HG03571 (cell line): Measurements from ENCODE around the gene ALOX12B.
"Not testable (repeated sequence)": the region's sequence is repeated elsewhere in the genome, so short reads cannot be mapped to it uniquely, and the experiment has no call there.

Source experiments
- ATAC-seq: cut with Tn5 transposase; IDR thresholded peaks from one replicate; pipeline ENCODE4 v1.9.1; 2021; ENCODE audit not compliant: unreplicated experiment

Gene ALOX12B

GRCh38 chr17:8046929-8047768 lies 40.4 kb downstream of the ALOX12B start:
- ATAC-seq, result no peak

DNA sequence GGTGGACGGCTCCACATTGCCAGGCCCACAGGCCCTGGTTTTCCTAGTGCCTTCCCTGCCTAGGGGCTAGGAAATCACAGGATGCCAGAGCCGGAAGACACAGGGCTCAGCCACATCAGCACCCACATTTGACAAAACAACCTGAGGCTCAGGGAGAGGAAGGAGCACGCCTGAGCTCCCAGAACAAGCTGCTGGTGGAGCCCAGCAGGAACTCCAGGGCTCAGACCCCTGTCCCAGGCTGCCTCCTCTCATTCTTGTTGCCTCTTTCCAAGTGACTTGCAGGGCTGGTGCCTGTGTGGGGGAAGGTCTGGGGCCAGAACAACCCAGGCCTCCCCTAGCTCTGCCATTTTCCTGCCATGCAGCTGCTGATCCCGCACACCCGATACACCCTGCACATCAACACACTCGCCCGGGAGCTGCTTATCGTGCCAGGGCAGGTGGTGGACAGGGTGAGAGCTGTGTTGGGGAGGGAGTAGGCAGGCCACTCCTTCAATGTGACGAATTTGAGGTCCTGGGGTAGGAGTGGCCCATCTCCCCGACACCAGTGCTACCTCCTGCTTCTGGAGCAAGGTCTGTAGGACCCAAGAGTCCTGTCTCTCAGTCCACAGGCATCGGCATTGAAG lies 41.1 kb downstream of the ALOX12B start:
- no peak for ATAC-seq

GRCh38 chr17:8044819-8045810 lies 42.4 kb downstream of the ALOX12B start:
- no peak for ATAC-seq

- ATAC-seq, result no peak
These were observed 45.5 kb downstream of the ALOX12B start for GRCh38 chr17:8041979-8042378.

DNA sequence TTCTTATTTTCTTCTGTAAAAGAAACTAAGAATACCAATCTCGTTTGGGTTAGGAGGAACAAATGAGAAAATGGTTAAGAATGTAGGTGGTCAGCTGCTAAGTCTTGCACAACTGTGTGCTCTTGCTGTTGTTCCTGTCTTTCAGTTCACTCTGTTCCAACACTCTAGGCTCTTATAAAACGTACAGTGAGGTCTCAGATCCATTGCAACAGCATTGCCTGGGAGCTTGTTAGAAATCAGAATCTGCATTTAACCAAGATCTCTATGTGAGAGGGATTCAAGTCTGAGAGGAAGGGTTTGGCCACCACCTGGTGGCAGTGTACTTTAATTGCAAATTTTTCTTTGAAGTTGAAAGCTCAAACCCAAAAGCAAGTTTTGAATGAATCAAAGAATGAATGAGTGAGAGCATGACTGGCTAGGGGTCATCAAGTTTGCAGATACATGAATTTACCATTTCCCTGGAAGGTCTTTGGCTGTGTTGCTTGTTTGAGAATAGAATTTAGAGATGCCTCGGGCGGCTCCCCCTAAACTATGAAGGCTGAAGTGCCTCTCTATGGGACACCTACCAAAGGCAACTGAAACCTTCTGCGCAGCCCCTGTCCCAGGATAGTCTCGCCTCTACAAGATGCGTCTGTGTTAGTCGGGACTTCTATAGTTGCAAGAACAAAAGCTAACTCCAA lies 46.1 kb downstream of the ALOX12B start:
- ATAC-seq, result no peak

GRCh38 chr17:8039611-8040168 lies 47.8 kb downstream of the ALOX12B start:
- no peak for ATAC-seq

DNA sequence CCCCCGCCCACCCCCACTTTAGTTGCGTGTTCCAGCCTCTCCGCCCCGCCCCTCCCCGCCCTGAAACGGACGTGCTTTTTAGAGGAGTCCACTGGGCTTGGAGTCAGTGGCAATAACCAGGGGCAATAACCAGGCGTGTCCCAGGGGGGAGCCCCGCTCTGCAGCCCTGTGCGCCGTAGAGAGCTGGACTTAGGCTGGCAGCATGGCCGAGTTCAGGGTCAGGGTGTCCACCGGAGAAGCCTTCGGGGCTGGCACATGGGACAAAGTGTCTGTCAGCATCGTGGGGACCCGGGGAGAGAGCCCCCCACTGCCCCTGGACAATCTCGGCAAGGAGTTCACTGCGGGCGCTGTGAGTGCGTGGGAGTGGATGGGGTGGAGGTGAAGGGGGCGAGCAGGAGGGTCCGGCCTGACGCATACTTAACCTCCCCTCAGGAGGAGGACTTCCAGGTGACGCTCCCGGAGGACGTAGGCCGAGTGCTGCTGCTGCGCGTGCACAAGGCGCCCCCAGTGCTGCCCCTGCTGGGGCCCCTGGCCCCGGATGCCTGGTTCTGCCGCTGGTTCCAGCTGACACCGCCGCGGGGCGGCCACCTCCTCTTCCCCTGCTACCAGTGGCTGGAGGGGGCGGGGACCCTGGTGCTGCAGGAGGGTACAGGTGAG lies 48.4 kb downstream of the ALOX12B start, which contains the start of gene ALOX15B:
TSS of gene ALOX15B (plus strand) at position 106 of the 657 bp plus-strand sequence. CDS start at position 203, 97 bp downstream.
- no peak for ATAC-seq

DNA sequence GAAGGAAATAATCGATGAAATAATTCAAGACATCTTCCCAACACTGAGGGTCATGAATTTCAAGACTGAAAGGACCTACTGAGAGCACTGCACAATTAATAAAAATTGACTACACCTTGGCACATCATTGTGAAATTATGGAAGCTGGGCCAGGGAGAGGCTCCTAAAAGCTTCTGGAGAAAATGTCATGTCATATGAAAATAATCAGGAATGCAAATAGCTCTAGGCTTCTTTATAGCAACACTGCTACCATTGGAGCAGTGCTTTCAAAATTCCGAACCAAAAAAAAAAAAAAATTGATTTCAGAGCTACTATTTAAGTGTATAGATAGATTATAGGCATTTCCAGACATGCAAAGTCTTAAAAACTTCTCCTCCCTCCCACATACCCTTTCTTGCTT lies 55.1 kb downstream of the ALOX12B start:
- no peak for ATAC-seq

- ATAC-seq, result no peak
These were observed 55.6 kb downstream of the ALOX12B start for GRCh38 chr17:8031950-8032349.

DNA sequence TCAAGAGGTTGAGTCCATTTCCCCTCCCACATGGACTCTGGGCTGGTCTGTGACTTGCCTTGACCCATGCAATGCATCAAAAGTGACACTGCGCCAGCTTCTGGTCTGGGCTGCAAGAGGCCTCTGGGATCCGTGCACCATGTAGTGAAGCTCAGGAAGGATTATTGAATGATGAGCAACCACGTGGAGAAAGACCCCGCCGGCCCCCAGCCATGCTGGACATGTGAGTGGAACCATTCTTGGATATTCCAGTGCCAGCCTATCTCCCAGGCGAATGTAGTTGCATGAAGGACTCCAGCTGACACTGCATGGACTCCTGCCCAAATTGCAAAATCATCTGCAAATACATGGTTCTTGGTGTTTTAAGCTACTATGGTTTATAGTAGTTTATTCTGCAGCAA lies 56.3 kb downstream of the ALOX12B start:
- ATAC-seq, result no peak

DNA sequence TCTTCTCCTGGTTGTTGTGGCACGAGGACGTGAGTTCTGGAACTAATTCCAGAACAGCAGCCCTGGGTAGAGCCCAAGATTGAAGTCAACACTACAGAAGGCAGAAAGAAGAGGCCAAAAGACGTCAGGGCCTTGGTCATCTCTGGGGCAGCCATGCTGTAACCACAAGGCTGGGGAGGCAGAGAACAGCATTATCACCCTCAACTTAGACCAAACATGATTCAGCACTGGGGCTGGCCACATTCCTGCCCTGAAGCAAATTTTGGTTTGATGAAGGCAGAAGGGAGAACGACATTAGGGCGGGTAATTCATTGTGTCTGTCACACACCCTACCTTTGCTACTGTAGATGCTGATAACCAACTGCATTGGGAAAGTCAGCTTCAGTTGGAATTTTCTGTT lies 58.4 kb downstream of the ALOX12B start:
- no peak for ATAC-seq

GRCh38 chr17:8025176-8025911 lies 62.2 kb downstream of the ALOX12B start:
- ATAC-seq, result no peak

DNA sequence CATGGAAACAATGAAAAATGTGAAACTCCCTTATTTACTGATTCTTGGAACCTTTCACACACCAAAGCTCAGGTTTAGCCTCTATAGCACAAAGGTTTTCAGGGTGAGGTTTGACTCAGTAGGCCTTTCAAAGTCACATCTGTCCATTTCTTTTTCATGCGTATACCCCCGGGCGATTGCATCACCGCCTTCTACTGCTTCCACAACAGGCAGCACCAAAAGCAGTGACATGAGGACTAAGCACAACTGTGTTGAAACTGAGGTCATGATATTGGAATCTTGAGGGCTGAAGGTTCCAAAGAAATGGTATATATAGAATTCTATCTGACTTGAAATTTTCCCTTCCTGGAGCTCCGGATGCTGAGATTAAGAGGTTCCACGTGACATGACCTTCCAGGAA lies 63.4 kb downstream of the ALOX12B start:
- not testable (repeated sequence) for ATAC-seq
